C4-2B (cell line): ENCODE measurements around the gene CAPN9.
"Not testable (repeated sequence)": the region's sequence is repeated elsewhere in the genome, so short reads cannot be mapped to it uniquely, and the experiment has no call there.

Source experiments
- H3K27ac ChIP-seq: fragments of 450-650 bp; 2 replicates; pipeline ENCODE4 v1.5.1; 2017
- CTCF ChIP-seq: fragments of 450-650 bp; conservative IDR thresholded peaks from 2 replicates; pipeline ENCODE4 v1.5.1; 2017; ENCODE audit warnings: mild to moderate bottlenecking
- ZFX ChIP-seq: fragments of 450-650 bp; IDR thresholded peaks from 2 replicates; pipeline ENCODE4 v1.6.1; 2017

Gene CAPN9

GRCh38 chr1:230760360-230760827, 13.2 kb downstream of the CAPN9 start:
- H3K27ac ChIP-seq: no peak overlapping the region
- TF ChIP-seq CTCF (no peak), ZFX (no peak)

GRCh38 chr1:230761443-230762167, 14.4 kb downstream of the CAPN9 start:
- TF ChIP-seq CTCF: no peak
- no peak overlapping the region for H3K27ac ChIP-seq

GRCh38 chr1:230763927-230764591, 16.9 kb downstream of the CAPN9 start:
- no peak for TF ChIP-seq ZFX
- no peak for TF ChIP-seq CTCF
- no peak overlapping the region for H3K27ac ChIP-seq

GRCh38 chr1:230766318-230766717, 19.1 kb downstream of the CAPN9 start:
- H3K27ac ChIP-seq: no peak overlapping the region
- no peak for TF ChIP-seq ZFX
- no peak for TF ChIP-seq CTCF

GRCh38 chr1:230767859-230768612, 20.8 kb downstream of the CAPN9 start:
- not testable (repeated sequence) for H3K27ac ChIP-seq

- TF ChIP-seq ZFX (no peak), CTCF (no peak)
- no peak overlapping the region for H3K27ac ChIP-seq
Measured at GRCh38 chr1:230768903-230769570, 21.8 kb downstream of the CAPN9 start.

GRCh38 chr1:230770317-230770716, 23.1 kb downstream of the CAPN9 start:
- H3K27ac ChIP-seq: no peak overlapping the region
- TF ChIP-seq ZFX (no peak), CTCF (no peak)
